Measurements from ENCODE around the gene CAPZA1.

The CAPZA1 gene

GRCh38 chr1:112619518-112620376 lies at the start of gene CAPZA1:
CAPZA1 (plus strand) TSS chr1:112619832; CDS start chr1:112619845, 13 bp downstream.
- DNase-seq (ENCODE audit: low read depth, low spot score): no peak
- Histone ChIP-seq H3K9ac (ENCODE audit: insufficient read length) (peak within 1 kb of the TSS; percentile 99), H3K9me3 (ENCODE audit: low read depth, low read length) (no peaks in the 10 kb centered on the region), H3K4me3 (peak within 1 kb of the TSS; percentile 97), H3K36me3 (ENCODE audit: insufficient read depth, low read length) (peaks cover 22% of the 10 kb centered on the region), H3K27ac (peak within 1 kb of the TSS; percentile 98)
- no peak for TF ChIP-seq FOXP2 (optimal IDR thresholded peaks at IDR 0.05; ENCODE audit: control extremely low read depth, extremely low read length, insufficient read depth)
- TF ChIP-seq EZH2 (IDR thresholded peaks at IDR 0.05): no peak
- TF ChIP-seq POLR2AphosphoS5 (IDR thresholded peaks at IDR 0.05; ENCODE audit: borderline replicate concordance, low read depth, low read length): peak; percentile 93

DNA sequence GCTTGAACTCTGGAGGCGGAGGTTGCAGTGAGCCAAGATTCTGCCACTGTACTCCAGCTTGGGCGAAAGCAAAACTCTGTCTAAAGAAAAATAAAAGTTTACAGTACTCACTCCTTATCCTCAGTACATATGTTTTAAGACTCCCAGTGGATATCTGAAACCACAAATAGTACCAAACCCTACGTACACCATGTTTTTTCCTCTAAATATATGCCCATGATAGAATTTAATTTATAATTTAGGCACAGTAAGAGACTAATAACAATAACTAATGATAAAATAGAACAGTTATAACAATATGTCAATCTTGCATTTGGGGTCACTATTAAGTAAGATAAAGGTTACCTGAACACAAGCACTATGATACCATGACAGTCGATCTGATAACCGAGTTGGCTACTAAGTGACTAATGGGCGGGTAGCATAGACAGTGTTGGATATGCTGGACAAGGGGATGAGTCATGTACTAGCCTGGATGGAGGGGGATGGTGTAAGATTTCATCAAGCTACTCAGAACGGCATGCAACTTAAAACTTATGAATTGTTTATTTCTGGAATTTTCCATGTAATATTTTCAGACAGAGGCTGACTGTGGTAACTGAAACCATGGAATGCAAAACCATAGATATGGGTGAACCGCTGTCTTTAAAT lies 44.4 kb upstream of the CAPZA1 start:
- Histone ChIP-seq H3K9me3 (ENCODE audit: low read depth, low read length) (no peaks in the 10 kb centered on the region), H3K27ac (no peak overlapping the region), H3K4me3 (no peak overlapping the region), H3K9ac (ENCODE audit: insufficient read length) (no peak overlapping the region), H3K36me3 (ENCODE audit: insufficient read depth, low read length) (peaks cover 62% of the 10 kb centered on the region)
- no peak for TF ChIP-seq EZH2 (IDR thresholded peaks at IDR 0.05)
- no peak for TF ChIP-seq FOXP2 (optimal IDR thresholded peaks at IDR 0.05; ENCODE audit: control extremely low read depth, extremely low read length, insufficient read depth)
- no peak for TF ChIP-seq POLR2AphosphoS5 (IDR thresholded peaks at IDR 0.05; ENCODE audit: borderline replicate concordance, low read depth, low read length)
- no peak for DNase-seq (ENCODE audit: low read depth, low spot score)

DNA sequence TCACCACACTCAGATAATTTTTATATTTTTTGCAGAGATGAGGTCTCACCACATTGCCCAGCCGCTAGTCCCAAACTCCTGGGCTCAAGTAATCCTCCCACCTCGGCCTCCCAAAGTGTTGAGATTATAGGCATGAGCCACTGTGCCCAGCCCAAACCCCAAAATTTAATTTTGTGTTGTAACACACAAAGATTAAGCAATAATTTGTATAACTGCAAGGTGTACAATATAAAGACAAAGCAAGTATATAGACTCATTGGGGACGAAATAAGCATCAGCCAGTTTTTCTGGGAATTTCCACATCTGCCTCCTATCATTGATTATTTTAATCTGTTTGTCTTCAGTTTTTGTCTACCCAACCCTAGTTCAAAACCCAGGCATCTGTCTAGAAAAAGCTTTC lies 43.4 kb upstream of the CAPZA1 start:
- DNase-seq (ENCODE audit: low read depth, low spot score): no peak
- Histone ChIP-seq H3K4me3 (no peak overlapping the region), H3K9ac (ENCODE audit: insufficient read length) (no peak overlapping the region), H3K36me3 (ENCODE audit: insufficient read depth, low read length) (peaks cover 63% of the 10 kb centered on the region), H3K9me3 (ENCODE audit: low read depth, low read length) (no peaks in the 10 kb centered on the region), H3K27ac (no peak overlapping the region)
- no peak for TF ChIP-seq EZH2 (IDR thresholded peaks at IDR 0.05)
- no peak for TF ChIP-seq FOXP2 (optimal IDR thresholded peaks at IDR 0.05; ENCODE audit: control extremely low read depth, extremely low read length, insufficient read depth)
- TF ChIP-seq POLR2AphosphoS5 (IDR thresholded peaks at IDR 0.05; ENCODE audit: borderline replicate concordance, low read depth, low read length): no peak

DNA sequence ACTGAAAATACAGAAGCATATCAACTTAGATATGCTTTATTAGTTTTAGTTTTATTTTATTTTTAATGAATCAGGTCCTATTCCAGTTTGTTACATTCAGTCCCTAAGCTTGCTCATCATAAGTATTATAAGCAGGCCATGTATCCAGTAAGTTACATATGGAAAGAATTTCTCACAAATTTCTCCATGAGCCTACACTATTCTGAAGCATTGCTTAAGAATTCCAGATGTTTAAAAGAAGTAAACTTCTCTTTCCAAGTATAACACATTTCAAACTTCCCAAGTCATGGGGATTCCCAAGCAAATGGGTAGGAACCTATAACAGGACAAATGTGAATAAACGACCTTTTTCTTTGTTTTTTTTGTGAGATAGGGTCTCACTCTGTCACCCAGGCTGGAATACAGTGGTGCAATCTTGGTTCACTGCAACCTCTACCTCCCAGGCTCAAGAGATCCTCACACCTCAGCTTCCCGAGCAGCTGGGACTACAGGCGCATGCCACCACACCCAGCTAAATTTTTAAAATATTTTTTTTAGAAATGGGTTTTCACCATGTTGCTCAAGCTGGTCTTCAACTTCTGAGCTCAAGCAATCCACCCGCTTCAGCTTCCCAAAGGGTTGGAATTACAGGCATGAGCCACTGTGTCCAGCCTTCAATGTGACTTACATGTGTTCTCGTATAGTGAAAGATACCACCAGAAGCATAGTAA lies 39.7 kb upstream of the CAPZA1 start:
- Histone ChIP-seq H3K9me3 (ENCODE audit: low read depth, low read length) (no peaks in the 10 kb centered on the region), H3K4me3 (no peak overlapping the region), H3K9ac (ENCODE audit: insufficient read length) (no peak overlapping the region), H3K36me3 (ENCODE audit: insufficient read depth, low read length) (peaks cover 53% of the 10 kb centered on the region), H3K27ac (no peak overlapping the region)
- DNase-seq (ENCODE audit: low read depth, low spot score): no peak
- no peak for TF ChIP-seq EZH2 (IDR thresholded peaks at IDR 0.05)
- TF ChIP-seq FOXP2 (optimal IDR thresholded peaks at IDR 0.05; ENCODE audit: control extremely low read depth, extremely low read length, insufficient read depth): no peak
- TF ChIP-seq POLR2AphosphoS5 (IDR thresholded peaks at IDR 0.05; ENCODE audit: borderline replicate concordance, low read depth, low read length): no peak

GRCh38 chr1:112581586-112582192 lies 37.9 kb upstream of the CAPZA1 start:
- TF ChIP-seq FOXP2 (optimal IDR thresholded peaks at IDR 0.05; ENCODE audit: control extremely low read depth, extremely low read length, insufficient read depth) (no peak), POLR2AphosphoS5 (IDR thresholded peaks at IDR 0.05; ENCODE audit: borderline replicate concordance, low read depth, low read length) (no peak), EZH2 (IDR thresholded peaks at IDR 0.05) (no peak)
- no peak overlapping the region for H3K27ac ChIP-seq
- no peak for DNase-seq (ENCODE audit: low read depth, low spot score)
- no peak overlapping the region for H3K4me3 ChIP-seq
- no peaks in the 10 kb centered on the region for H3K9me3 ChIP-seq (ENCODE audit: low read depth, low read length)
- H3K36me3 ChIP-seq (ENCODE audit: insufficient read depth, low read length): peaks cover 35% of the 10 kb centered on the region
- no peak overlapping the region for H3K9ac ChIP-seq (ENCODE audit: insufficient read length)

- Histone ChIP-seq H3K4me3 (no peak overlapping the region), H3K27ac (peak overlapping the region; percentile 22; the same call in 1 of the 2 replicates), H3K9ac (ENCODE audit: insufficient read length) (no peak overlapping the region), H3K9me3 (ENCODE audit: low read depth, low read length) (no peaks in the 10 kb centered on the region), H3K36me3 (ENCODE audit: insufficient read depth, low read length) (peaks cover 29% of the 10 kb centered on the region)
- DNase-seq (ENCODE audit: low read depth, low spot score): no peak
- TF ChIP-seq FOXP2 (optimal IDR thresholded peaks at IDR 0.05; ENCODE audit: control extremely low read depth, extremely low read length, insufficient read depth) (no peak), POLR2AphosphoS5 (IDR thresholded peaks at IDR 0.05; ENCODE audit: borderline replicate concordance, low read depth, low read length) (no peak), EZH2 (IDR thresholded peaks at IDR 0.05) (no peak)
Observed at GRCh38 chr1:112583366-112583765, 36.3 kb upstream of the CAPZA1 start.

GRCh38 chr1:112589766-112590165 lies 29.9 kb upstream of the CAPZA1 start:
- Histone ChIP-seq H3K4me3 (no peak overlapping the region), H3K9ac (ENCODE audit: insufficient read length) (no peak overlapping the region), H3K27ac (no peak overlapping the region), H3K9me3 (ENCODE audit: low read depth, low read length) (peaks cover 6% of the 10 kb centered on the region; the same call in 1 of the 2 replicates), H3K36me3 (ENCODE audit: insufficient read depth, low read length) (peaks cover 61% of the 10 kb centered on the region)
- TF ChIP-seq EZH2 (IDR thresholded peaks at IDR 0.05) (no peak), FOXP2 (optimal IDR thresholded peaks at IDR 0.05; ENCODE audit: control extremely low read depth, extremely low read length, insufficient read depth) (no peak), POLR2AphosphoS5 (IDR thresholded peaks at IDR 0.05; ENCODE audit: borderline replicate concordance, low read depth, low read length) (no peak)
- no peak for DNase-seq (ENCODE audit: low read depth, low spot score)

Data from SK-N-MC (cell line).